IPS DF 6.9 (cell line): ENCODE results near the gene PPIF.
"Not testable (repeated sequence)": the region's sequence is repeated elsewhere in the genome, so short reads cannot be mapped to it uniquely, and the experiment has no call there.

Experiments used
- DNase-seq: peaks from one replicate; pipeline ENCODE4 v3.0.0-alpha.2; 2013; ENCODE audit warnings: low read depth, low spot score
- H3K27ac ChIP-seq: one replicate; pipeline ENCODE4 v1.5.1; 2013; ENCODE audit warnings: low read length, control low read depth
- H3K27me3 ChIP-seq: 2 replicates; pipeline ENCODE4 v1.6.1; 2013; ENCODE audit warnings: mild to moderate bottlenecking, low read length; ENCODE audit not compliant: control insufficient read depth, insufficient read depth
- H3K36me3 ChIP-seq: 2 replicates; pipeline ENCODE4 v1.6.1; 2013; ENCODE audit warnings: low read length; ENCODE audit not compliant: control insufficient read depth, insufficient read depth
- H3K4me1 ChIP-seq: 2 replicates; pipeline ENCODE4 v1.6.1; 2013; ENCODE audit warnings: low read length; ENCODE audit not compliant: control insufficient read depth, insufficient read depth
- H3K4me3 ChIP-seq: 2 replicates; pipeline ENCODE4 v1.5.1; 2013; ENCODE audit warnings: mild to moderate bottlenecking, low read length
- H3K9me3 ChIP-seq: 2 replicates; pipeline ENCODE4 v1.6.1; 2013; ENCODE audit warnings: low read length, inconsistent platforms; ENCODE audit not compliant: control insufficient read depth, insufficient read depth
- WGBS: extraction: QIAGEN DNeasy Blood & Tissue Kit; methylation state at CpG from one replicate; pipeline ENCODE4 v1.1.7; 2013; ENCODE audit warnings: mixed read lengths, missing lambda C conversion rate; ENCODE audit not compliant: insufficient read length, insufficient coverage; 5-methylcytosine and 5-hydroxymethylcytosine counted together

PPIF gene

DNA sequence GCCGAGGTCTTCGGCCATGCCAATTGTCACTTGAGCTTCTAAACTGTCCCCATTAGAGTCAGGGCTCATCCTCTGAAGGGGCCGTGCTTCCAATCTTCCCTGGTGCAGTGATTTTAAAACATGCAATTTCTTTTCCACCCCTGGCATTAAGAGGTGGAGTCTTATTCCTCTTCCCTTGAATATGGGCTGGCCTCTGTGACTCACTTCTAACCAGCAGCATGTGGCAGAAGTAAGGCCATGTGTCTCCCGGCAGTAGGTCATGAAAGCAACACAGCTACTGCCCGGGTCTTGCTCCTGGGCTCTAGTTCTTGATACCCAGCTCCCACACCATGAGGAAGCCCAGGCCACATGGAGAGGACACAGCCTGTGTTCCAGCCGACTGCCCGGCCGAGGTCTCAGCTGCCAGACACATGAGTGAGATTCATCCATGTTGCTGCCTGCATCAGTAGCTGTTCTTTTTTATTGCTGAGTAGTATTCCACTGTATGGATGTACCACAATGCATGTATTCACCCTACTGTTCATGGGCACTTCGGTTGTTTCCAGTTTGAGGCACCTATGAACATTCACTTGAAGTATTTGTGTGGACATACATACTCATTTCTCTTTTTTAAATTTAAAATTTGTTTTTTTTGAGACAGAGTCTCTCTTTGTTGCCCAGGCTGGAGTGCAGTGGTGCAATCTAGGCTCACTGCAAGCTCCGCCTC is 14.5 kb upstream of the PPIF start:
- H3K4me3 ChIP-seq, H3K4me1 ChIP-seq, H3K27me3 ChIP-seq, DNase-seq, H3K36me3 ChIP-seq, H3K9me3 ChIP-seq, H3K27ac ChIP-seq: not testable (repeated sequence)
- no CpG with 5 or more reads among the region's 10 CpGs for WGBS

- no peak for DNase-seq
- H3K4me3 ChIP-seq: no peak overlapping the region
- no peaks in the 10 kb centered on the region for H3K27me3 ChIP-seq
- H3K27ac ChIP-seq: no peak overlapping the region
- peaks cover 7% of the 10 kb centered on the region for H3K4me1 ChIP-seq
- no peaks in the 10 kb centered on the region for H3K9me3 ChIP-seq
- H3K36me3 ChIP-seq: no peaks in the 10 kb centered on the region
- WGBS: no CpG with 5 or more reads among the region's 2 CpGs
These were observed 13.8 kb upstream of the PPIF start for GRCh38 chr10:79333513-79333912.

- H3K27ac ChIP-seq: no peak overlapping the region
- no peaks in the 10 kb centered on the region for H3K36me3 ChIP-seq
- H3K4me1 ChIP-seq: peaks cover 7% of the 10 kb centered on the region
- no peaks in the 10 kb centered on the region for H3K9me3 ChIP-seq
- no peak overlapping the region for H3K4me3 ChIP-seq
- WGBS: no CpG with 5 or more reads among the region's 2 CpGs
- no peak for DNase-seq
- no peaks in the 10 kb centered on the region for H3K27me3 ChIP-seq
These were observed 12.7 kb upstream of the PPIF start for GRCh38 chr10:79334573-79334972.

GRCh38 chr10:79335094-79335469 is 12.2 kb upstream of the PPIF start:
- WGBS: no CpG with 5 or more reads among the region's 2 CpGs
- H3K9me3 ChIP-seq: no peaks in the 10 kb centered on the region
- peaks cover 7% of the 10 kb centered on the region for H3K4me1 ChIP-seq
- no peaks in the 10 kb centered on the region for H3K27me3 ChIP-seq
- H3K4me3 ChIP-seq: no peak overlapping the region
- H3K27ac ChIP-seq: no peak overlapping the region
- DNase-seq: no peak
- no peaks in the 10 kb centered on the region for H3K36me3 ChIP-seq

DNA sequence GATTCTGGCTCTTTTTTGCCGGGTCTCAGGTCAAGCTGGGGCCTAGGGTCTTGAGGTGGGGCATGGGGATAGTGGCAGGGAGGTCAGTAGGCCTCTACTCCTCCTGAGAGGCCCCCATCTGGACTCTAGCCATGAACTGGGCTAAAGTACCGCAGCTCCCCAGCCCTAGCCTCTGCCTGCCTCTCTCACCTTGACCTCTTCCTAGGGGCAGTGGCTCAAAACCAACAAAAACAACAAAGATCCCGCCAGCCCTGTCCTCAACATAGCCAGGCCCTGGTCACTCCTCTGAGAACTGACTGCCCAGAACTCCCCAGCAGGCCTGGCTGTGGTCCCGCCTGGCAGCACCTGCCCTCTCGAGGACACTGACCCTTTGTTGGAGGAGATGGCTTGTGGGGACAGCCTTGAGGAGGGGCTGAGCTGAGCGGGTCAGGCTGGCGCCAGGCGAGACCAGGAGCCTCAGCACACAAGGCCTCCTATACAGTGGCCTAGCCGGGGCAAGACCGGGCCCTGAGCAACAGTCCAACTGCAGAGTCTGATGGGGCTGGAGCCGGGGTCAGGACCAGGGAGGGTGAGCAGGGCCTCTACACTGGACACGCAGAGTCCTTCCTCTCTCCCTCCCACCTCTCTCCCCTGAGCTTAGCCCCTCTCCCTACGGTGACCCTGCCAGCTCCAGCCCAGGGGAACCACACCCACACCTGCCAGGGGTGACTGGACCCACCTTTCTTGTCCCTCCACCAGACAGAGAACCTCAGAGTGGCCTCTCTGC is 11.6 kb upstream of the PPIF start:
- Histone ChIP-seq H3K36me3 (no peaks in the 10 kb centered on the region), H3K4me1 (peaks cover 7% of the 10 kb centered on the region), H3K27me3 (no peaks in the 10 kb centered on the region), H3K9me3 (no peaks in the 10 kb centered on the region), H3K27ac (no peak overlapping the region), H3K4me3 (no peak overlapping the region)
- no CpG with 5 or more reads among the region's 13 CpGs for WGBS
- DNase-seq: no peak

GRCh38 chr10:79336276-79336675 is 11.0 kb upstream of the PPIF start:
- WGBS: no CpG with 5 or more reads among the region's 3 CpGs
- no peaks in the 10 kb centered on the region for H3K27me3 ChIP-seq
- H3K27ac ChIP-seq: no peak overlapping the region
- H3K36me3 ChIP-seq: no peaks in the 10 kb centered on the region
- H3K4me1 ChIP-seq: peaks cover 7% of the 10 kb centered on the region
- DNase-seq: no peak
- H3K9me3 ChIP-seq: no peaks in the 10 kb centered on the region
- H3K4me3 ChIP-seq: no peak overlapping the region

DNA sequence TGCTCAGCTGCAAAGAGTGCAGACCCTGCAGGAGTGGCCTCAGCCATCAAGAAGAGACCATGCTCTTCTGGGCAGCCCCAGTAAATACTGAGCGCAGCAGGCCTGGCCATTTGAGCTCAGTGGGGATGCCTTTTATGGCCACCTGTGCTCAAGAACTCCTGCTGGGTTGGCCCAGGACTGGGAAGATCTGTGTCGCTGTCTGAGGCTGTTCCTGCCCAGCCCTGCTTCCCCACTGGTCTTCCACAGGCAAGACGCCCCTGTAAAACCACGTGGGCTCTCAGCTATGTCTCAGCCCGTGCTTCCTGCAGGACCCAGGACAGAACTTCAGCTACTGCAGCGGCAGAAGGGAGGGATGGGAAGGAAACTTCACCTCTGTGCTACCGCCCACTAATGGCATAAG is 10.5 kb upstream of the PPIF start:
- Histone ChIP-seq H3K4me1 (peaks cover 7% of the 10 kb centered on the region), H3K27ac (no peak overlapping the region), H3K4me3 (no peak overlapping the region), H3K27me3 (no peaks in the 10 kb centered on the region), H3K9me3 (no peaks in the 10 kb centered on the region), H3K36me3 (no peaks in the 10 kb centered on the region)
- WGBS: no CpG with 5 or more reads among the region's 7 CpGs
- DNase-seq: no peak

GRCh38 chr10:79337783-79338469 is 9.3 kb upstream of the PPIF start:
- H3K36me3 ChIP-seq, H3K9me3 ChIP-seq, H3K27me3 ChIP-seq, H3K4me3 ChIP-seq, DNase-seq, H3K27ac ChIP-seq, H3K4me1 ChIP-seq: not testable (repeated sequence)
- no CpG with 5 or more reads among the region's 11 CpGs for WGBS

- no peak for DNase-seq
- H3K27ac ChIP-seq: no peak overlapping the region
- H3K4me3 ChIP-seq: no peak overlapping the region
- no peaks in the 10 kb centered on the region for H3K36me3 ChIP-seq
- H3K27me3 ChIP-seq: no peaks in the 10 kb centered on the region; the same call in 1 of the 2 replicates
- no CpG with 5 or more reads among the region's 3 CpGs for WGBS
- H3K4me1 ChIP-seq: peaks cover 7% of the 10 kb centered on the region
- H3K9me3 ChIP-seq: no peaks in the 10 kb centered on the region
These were observed 8.0 kb upstream of the PPIF start for GRCh38 chr10:79339266-79339665.

DNA sequence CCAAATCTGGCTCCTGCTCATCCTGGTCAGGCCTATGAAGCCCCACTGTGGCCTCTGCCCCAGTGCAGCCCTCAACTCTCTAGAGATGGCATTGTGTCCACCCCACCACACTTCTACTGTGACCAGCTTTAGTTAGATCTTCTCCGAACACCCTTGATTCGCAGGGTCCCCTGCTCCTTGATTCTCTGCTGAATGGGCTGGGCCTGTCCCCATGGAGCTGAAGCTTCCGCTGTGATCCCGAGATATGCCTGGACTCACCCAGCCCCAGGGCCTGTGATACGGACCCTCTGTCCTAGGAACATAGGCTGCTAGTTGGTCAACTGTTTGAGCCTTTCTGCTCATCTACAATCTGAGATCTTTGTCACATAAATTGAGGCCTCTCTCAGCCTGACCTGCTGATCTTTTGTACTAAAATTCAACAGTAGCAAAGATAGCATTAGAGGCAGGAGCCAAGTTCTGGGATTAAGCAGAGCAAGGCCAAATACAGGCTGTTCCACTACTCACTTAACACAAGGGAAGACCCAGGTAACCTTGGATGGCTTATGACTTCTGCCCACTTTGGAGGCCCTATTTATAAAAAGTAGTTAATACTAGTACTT is 6.5 kb upstream of the PPIF start:
- no CpG with 5 or more reads among the region's 5 CpGs for WGBS

More for the DNA sequence above, 6.5 kb upstream of the PPIF start:
- no peak overlapping the region for H3K4me3 ChIP-seq
- H3K36me3 ChIP-seq: no peaks in the 10 kb centered on the region
- no peak overlapping the region for H3K27ac ChIP-seq
- no peaks in the 10 kb centered on the region for H3K9me3 ChIP-seq
- H3K27me3 ChIP-seq: no peaks in the 10 kb centered on the region; the same call in 1 of the 2 replicates
- DNase-seq: no peak
- H3K4me1 ChIP-seq: peaks cover 7% of the 10 kb centered on the region
